GM23248 (cell line): ENCODE measurements around the gene EEA1.

Source experiments
- EZH2 ChIP-seq: fragments of 200-600 bp; sonication (generic); IDR thresholded peaks from 2 replicates; pipeline ENCODE4 v1.6.1; 2018; ENCODE audit warnings: antibody characterized with exemption, mild to moderate bottlenecking; ENCODE audit not compliant: insufficient read depth, poor library complexity, severe bottlenecking
- EZH2phosphoT487 ChIP-seq: fragments of 200-600 bp; sonication (generic); IDR thresholded peaks from 2 replicates; pipeline ENCODE4 v1.6.1; 2018; ENCODE audit warnings: antibody characterized with exemption, moderate library complexity, mild to moderate bottlenecking, low read depth; ENCODE audit not compliant: insufficient read depth

- TF ChIP-seq EZH2 (no peak), EZH2phosphoT487 (no peak)
Observed at GRCh38 chr12:92928421-92928961, 604 bp downstream of the EEA1 start.
